SH-SY5Y (cell line): ENCODE results near the gene NOD1.

Source experiments
- GATA2 ChIP-seq: IDR thresholded peaks from 2 replicates; pipeline ENCODE4 v1.6.1; 2011; ENCODE audit warnings: mild to moderate bottlenecking, low read depth, low read length
- GATA3 ChIP-seq: IDR thresholded peaks from 2 replicates; pipeline ENCODE4 v1.6.1; 2011; ENCODE audit warnings: low read depth, mild to moderate bottlenecking, low read length, moderate library complexity

DNA sequence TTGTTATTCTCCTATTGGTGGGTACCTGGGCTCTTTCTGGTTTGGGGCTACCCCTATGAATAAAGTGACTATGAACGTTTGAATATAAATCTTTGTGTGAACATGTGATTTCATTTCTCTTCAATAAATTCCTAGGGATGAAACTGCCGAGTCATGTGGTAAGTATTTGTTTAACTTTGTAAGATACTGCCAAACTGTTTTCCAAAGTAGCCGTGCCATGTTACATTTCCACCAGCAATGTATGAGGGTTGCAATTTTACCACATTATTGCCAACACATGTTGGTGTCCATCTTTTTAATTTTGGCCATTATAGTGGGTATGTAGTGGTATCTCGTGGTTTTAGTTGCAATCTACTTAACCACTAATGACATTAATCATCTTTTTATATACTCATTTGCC lies 99.5 kb downstream of the NOD1 start:
- no peak for TF ChIP-seq GATA3
- no peak for TF ChIP-seq GATA2
